ENCODE data around the gene THSD7B.

Gene THSD7B

DNA sequence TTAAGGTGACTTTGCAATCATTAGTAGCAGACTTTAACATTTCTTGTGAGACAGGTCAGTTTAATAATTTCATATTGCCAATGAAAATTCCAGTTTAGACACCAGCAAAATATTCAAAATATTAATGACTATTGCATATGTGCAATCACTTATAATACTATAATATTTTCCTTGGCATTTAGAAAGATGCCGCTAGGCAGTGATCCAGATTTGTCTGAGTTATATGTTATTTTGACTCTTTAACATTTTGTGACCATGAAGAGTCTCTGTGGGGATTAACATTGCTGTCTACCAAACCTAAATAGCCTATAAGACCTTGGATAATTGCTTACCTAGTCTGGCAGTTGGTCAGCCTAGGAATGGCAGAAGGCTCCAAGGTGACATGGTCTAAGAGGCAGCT lies 389.6 kb downstream of the THSD7B start:
- Histone ChIP-seq H3K36me3 (ENCODE audit: insufficient read depth, low read length) (no peaks in the 10 kb centered on the region), H3K9ac (ENCODE audit: insufficient read length) (no peak overlapping the region), H3K9me3 (ENCODE audit: low read depth, low read length) (no peaks in the 10 kb centered on the region), H3K27ac (no peak overlapping the region), H3K4me3 (no peak overlapping the region)
- DNase-seq (ENCODE audit: low read depth, low spot score), result no peak
- TF ChIP-seq EZH2 (IDR thresholded peaks at IDR 0.05) (no peak), FOXP2 (optimal IDR thresholded peaks at IDR 0.05; ENCODE audit: control extremely low read depth, extremely low read length, insufficient read depth) (no peak), POLR2AphosphoS5 (IDR thresholded peaks at IDR 0.05; ENCODE audit: borderline replicate concordance, low read depth, low read length) (no peak)

DNA sequence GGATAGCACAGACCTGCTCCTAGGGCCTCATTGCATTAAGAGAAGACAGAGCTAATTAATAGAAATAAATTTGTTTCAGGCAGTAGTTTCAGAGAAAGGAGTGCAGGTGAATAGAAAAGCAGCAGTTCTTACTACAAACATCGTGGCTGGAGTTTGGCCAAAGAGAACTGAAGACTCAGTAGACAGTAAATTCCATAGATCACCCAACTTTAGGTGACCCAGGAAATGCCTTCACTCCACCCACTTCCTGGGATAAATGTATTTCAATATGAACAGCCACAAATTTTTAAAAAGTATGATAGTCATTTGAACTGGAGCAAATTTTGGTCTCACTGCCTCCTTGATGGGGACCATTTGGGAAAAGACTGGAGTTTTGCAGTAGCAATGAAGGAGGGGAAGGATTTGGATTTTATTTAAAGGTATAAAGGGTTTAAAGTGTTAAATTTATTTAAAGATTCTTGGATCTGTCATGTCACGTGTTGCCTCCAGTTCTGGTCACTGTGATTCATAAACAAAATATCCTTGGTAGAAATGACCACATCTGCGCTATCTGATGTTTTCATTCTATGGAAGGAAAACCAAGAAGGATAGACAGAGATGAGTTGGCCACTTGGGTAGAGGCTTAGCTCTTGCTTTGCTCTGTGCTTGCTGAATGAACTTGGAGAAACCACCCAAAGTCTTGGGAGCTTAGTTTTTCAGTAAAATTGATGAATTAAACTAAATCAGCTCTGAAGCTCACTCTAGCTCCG lies 390.2 kb downstream of the THSD7B start:
- Histone ChIP-seq H3K36me3 (ENCODE audit: insufficient read depth, low read length) (no peaks in the 10 kb centered on the region), H3K9ac (ENCODE audit: insufficient read length) (no peak overlapping the region), H3K9me3 (ENCODE audit: low read depth, low read length) (no peaks in the 10 kb centered on the region), H3K4me3 (no peak overlapping the region), H3K27ac (no peak overlapping the region)
- DNase-seq (ENCODE audit: low read depth, low spot score), result no peak
- TF ChIP-seq FOXP2 (optimal IDR thresholded peaks at IDR 0.05; ENCODE audit: control extremely low read depth, extremely low read length, insufficient read depth), result no peak
- no peak for TF ChIP-seq EZH2 (IDR thresholded peaks at IDR 0.05)
- no peak for TF ChIP-seq POLR2AphosphoS5 (IDR thresholded peaks at IDR 0.05; ENCODE audit: borderline replicate concordance, low read depth, low read length)

- TF ChIP-seq POLR2AphosphoS5 (IDR thresholded peaks at IDR 0.05; ENCODE audit: borderline replicate concordance, low read depth, low read length) (no peak), EZH2 (IDR thresholded peaks at IDR 0.05) (no peak), FOXP2 (optimal IDR thresholded peaks at IDR 0.05; ENCODE audit: control extremely low read depth, extremely low read length, insufficient read depth) (no peak)
- no peak for DNase-seq (ENCODE audit: low read depth, low spot score)
- no peaks in the 10 kb centered on the region for H3K36me3 ChIP-seq (ENCODE audit: insufficient read depth, low read length)
- H3K9me3 ChIP-seq (ENCODE audit: low read depth, low read length), result no peaks in the 10 kb centered on the region
- no peak overlapping the region for H3K4me3 ChIP-seq
- H3K27ac ChIP-seq, result no peak overlapping the region
- H3K9ac ChIP-seq (ENCODE audit: insufficient read length), result no peak overlapping the region
These were observed 391.0 kb downstream of the THSD7B start for GRCh38 chr2:137156221-137156844.

- Histone ChIP-seq H3K27ac (no peak overlapping the region), H3K9me3 (ENCODE audit: low read depth, low read length) (no peaks in the 10 kb centered on the region), H3K9ac (ENCODE audit: insufficient read length) (no peak overlapping the region), H3K4me3 (no peak overlapping the region), H3K36me3 (ENCODE audit: insufficient read depth, low read length) (no peaks in the 10 kb centered on the region)
- DNase-seq (ENCODE audit: low read depth, low spot score), result no peak
- no peak for TF ChIP-seq POLR2AphosphoS5 (IDR thresholded peaks at IDR 0.05; ENCODE audit: borderline replicate concordance, low read depth, low read length)
- TF ChIP-seq FOXP2 (optimal IDR thresholded peaks at IDR 0.05; ENCODE audit: control extremely low read depth, extremely low read length, insufficient read depth), result no peak
- TF ChIP-seq EZH2 (IDR thresholded peaks at IDR 0.05), result no peak
These were observed 392.5 kb downstream of the THSD7B start for GRCh38 chr2:137157851-137158250.

- no peak for TF ChIP-seq FOXP2 (optimal IDR thresholded peaks at IDR 0.05; ENCODE audit: control extremely low read depth, extremely low read length, insufficient read depth)
- TF ChIP-seq POLR2AphosphoS5 (IDR thresholded peaks at IDR 0.05; ENCODE audit: borderline replicate concordance, low read depth, low read length), result no peak
- no peak for TF ChIP-seq EZH2 (IDR thresholded peaks at IDR 0.05)
- Histone ChIP-seq H3K36me3 (ENCODE audit: insufficient read depth, low read length) (no peaks in the 10 kb centered on the region), H3K9me3 (ENCODE audit: low read depth, low read length) (no peaks in the 10 kb centered on the region), H3K4me3 (no peak overlapping the region), H3K9ac (ENCODE audit: insufficient read length) (no peak overlapping the region), H3K27ac (no peak overlapping the region)
- no peak for DNase-seq (ENCODE audit: low read depth, low spot score)
These were observed 395.9 kb downstream of the THSD7B start for GRCh38 chr2:137161250-137161649.

GRCh38 chr2:137165968-137166367 lies 400.6 kb downstream of the THSD7B start:
- DNase-seq (ENCODE audit: low read depth, low spot score), result no peak
- H3K4me3 ChIP-seq, result no peak overlapping the region
- H3K9me3 ChIP-seq (ENCODE audit: low read depth, low read length), result no peaks in the 10 kb centered on the region
- TF ChIP-seq FOXP2 (optimal IDR thresholded peaks at IDR 0.05; ENCODE audit: control extremely low read depth, extremely low read length, insufficient read depth) (no peak), POLR2AphosphoS5 (IDR thresholded peaks at IDR 0.05; ENCODE audit: borderline replicate concordance, low read depth, low read length) (no peak), EZH2 (IDR thresholded peaks at IDR 0.05) (no peak)
- no peaks in the 10 kb centered on the region for H3K36me3 ChIP-seq (ENCODE audit: insufficient read depth, low read length)
- no peak overlapping the region for H3K9ac ChIP-seq (ENCODE audit: insufficient read length)
- H3K27ac ChIP-seq, result no peak overlapping the region

DNA sequence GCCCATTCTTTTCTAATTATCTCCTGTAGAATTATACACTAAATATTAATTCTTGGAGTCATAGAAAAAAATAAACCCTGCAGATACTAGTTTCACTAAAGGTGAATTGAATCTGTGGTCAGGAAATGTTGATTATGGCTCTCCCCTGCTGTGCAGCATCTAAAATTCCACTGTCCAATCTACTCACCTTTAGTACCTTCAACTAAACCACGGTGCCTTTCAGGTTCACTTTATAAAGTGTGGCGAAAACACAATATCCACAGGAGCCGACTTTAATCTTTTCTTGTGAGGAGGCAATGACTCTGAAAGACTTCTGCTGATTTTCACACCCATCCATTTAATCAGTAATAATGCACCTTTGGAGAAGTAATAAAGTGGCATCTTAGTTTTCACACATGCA lies 402.3 kb downstream of the THSD7B start:
- no peaks in the 10 kb centered on the region for H3K36me3 ChIP-seq (ENCODE audit: insufficient read depth, low read length)
- DNase-seq (ENCODE audit: low read depth, low spot score), result no peak
- H3K9me3 ChIP-seq (ENCODE audit: low read depth, low read length), result no peaks in the 10 kb centered on the region
- no peak overlapping the region for H3K9ac ChIP-seq (ENCODE audit: insufficient read length)
- H3K27ac ChIP-seq, result no peak overlapping the region
- TF ChIP-seq EZH2 (IDR thresholded peaks at IDR 0.05), result no peak
- no peak for TF ChIP-seq FOXP2 (optimal IDR thresholded peaks at IDR 0.05; ENCODE audit: control extremely low read depth, extremely low read length, insufficient read depth)
- H3K4me3 ChIP-seq, result no peak overlapping the region

- Histone ChIP-seq H3K9me3 (ENCODE audit: low read depth, low read length) (no peaks in the 10 kb centered on the region), H3K4me3 (no peak overlapping the region), H3K36me3 (ENCODE audit: insufficient read depth, low read length) (no peaks in the 10 kb centered on the region), H3K9ac (ENCODE audit: insufficient read length) (no peak overlapping the region), H3K27ac (no peak overlapping the region)
- no peak for DNase-seq (ENCODE audit: low read depth, low spot score)
- TF ChIP-seq POLR2AphosphoS5 (IDR thresholded peaks at IDR 0.05; ENCODE audit: borderline replicate concordance, low read depth, low read length) (no peak), EZH2 (IDR thresholded peaks at IDR 0.05) (no peak), FOXP2 (optimal IDR thresholded peaks at IDR 0.05; ENCODE audit: control extremely low read depth, extremely low read length, insufficient read depth) (no peak)
These were observed 403.2 kb downstream of the THSD7B start for GRCh38 chr2:137168552-137168951.
